ENCODE results near the gene PPP1R14C.

DNA sequence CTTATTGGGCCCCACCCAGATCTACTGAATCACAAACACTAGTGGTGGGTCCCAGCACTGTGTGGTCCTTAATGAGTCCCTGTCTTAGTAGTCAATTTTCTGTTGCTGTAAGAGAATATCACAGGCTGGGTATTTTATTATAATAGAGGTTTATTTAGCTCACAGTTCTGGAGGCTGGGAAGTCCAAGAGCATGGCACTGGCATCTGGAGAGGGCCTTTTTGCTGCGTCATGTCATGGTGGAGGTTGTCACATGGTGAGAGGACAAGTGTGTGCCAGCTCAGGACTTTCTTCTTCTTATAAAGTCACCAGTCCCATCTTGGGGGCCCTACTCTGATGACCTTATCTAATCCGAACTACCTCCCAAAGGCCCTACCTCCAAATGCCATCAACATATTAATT, 105.0 kb downstream of the PPP1R14C start:
- TF ChIP-seq, protein P1, sequence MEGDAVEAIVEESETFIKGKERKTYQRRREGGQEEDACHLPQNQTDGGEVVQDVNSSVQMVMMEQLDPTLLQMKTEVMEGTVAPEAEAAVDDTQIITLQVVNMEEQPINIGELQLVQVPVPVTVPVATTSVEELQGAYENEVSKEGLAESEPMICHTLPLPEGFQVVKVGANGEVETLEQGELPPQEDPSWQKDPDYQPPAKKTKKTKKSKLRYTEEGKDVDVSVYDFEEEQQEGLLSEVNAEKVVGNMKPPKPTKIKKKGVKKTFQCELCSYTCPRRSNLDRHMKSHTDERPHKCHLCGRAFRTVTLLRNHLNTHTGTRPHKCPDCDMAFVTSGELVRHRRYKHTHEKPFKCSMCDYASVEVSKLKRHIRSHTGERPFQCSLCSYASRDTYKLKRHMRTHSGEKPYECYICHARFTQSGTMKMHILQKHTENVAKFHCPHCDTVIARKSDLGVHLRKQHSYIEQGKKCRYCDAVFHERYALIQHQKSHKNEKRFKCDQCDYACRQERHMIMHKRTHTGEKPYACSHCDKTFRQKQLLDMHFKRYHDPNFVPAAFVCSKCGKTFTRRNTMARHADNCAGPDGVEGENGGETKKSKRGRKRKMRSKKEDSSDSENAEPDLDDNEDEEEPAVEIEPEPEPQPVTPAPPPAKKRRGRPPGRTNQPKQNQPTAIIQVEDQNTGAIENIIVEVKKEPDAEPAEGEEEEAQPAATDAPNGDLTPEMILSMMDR (IDR thresholded peaks at IDR 0.05) = no peak
- TF ChIP-seq POLR2A (IDR thresholded peaks at IDR 0.05) = no peak
